ENCODE data around the gene NRDC. TPM values are rescaled to one million over a fixed set of nuclear protein-coding genes. Genes with fewer than 3 reads are reported as not detected.
"Not testable (repeated sequence)": the region's sequence is repeated elsewhere in the genome, so short reads cannot be mapped to it uniquely, and the experiment has no call there.

Gene NRDC
- polyA plus RNA-seq, 5 donors, result 131 to 178 (median 161) TPM

DNA sequence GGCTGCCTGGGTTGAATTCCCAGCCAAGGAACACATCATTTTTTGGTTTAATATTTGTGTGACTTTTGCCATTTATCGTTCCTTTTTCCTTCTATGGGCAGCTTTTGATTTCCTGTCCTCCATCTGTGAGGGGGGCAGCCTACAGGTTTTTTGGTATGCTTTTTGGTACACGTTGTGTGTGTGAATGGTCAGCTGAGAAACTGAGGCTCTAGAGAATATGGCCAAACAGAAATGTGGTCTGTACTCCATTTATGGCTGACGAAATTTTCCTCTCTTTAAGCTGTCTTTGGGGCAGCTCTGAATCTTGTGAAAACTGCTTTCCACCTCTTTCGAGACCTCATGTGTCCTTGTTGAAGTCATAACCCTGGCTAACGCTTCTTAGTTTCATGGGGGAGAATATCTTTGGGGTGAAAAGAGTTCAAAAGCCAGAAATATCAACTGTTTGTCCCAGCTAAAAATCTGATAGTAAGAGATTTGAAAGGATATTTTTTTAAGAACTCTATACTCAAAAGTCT is 26.6 kb downstream of the NRDC start:
- no peak for DNase-seq

DNA sequence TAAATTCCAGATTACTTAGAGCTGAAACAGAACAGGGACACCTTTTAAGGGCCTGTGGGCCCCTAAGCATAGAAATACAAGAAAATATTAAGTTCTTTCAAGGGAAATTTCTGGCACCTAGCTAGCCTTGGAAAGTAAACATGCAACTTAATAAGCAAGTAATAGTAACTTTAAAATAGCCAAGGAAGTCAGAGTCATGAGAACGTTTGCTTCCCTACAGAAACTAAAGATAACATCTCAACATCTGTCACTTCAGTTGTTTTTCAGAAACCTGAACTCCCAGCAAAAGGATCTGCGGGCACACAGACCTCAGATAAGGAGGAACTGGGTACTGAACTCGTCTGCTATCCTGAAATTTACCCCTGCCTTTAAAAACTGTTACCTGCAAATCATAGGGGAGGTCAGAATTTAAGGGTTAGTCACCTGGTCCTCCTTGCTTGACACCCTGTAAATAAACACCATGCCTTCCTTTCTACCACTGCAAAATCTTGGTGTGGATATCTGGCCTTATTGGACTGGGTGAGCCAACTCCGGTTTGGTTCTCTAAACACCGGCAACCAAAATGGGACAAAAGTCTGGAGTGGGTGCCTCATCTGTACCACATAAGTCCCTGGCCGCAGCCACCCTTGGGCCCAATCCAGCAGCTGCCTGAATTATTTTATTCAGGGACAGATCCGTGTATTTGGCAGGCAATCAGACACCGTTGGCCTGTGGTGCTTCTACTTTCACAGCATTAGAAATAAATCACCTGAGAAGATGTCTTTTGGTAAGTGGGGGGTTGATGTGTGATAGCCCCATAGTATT is 27.9 kb downstream of the NRDC start:
- no peak for DNase-seq

GRCh38 chr1:51847294-51847920 is 31.1 kb downstream of the NRDC start:
- no peak for DNase-seq

GRCh38 chr1:51843948-51844347 is 34.6 kb downstream of the NRDC start:
- DNase-seq, result no peak

DNA sequence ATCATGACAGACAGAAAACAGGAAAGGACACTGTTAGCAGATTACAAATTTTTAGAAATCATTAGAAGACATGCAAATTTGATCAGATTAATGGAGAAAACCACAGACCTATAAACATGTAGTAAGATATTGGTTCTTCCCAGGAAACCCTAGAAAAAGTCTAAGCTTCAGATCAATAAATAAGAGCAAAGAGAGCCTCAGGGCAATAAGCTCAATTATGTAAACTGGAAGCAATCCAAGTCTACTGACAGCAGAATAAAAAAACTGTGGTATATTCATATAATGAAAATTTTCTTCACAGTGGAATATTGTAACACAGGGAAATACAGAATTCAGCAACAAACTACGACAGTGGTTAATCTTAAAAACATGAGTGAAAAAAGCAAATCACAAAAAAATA is 36.3 kb downstream of the NRDC start:
- DNase-seq, result no peak

DNA sequence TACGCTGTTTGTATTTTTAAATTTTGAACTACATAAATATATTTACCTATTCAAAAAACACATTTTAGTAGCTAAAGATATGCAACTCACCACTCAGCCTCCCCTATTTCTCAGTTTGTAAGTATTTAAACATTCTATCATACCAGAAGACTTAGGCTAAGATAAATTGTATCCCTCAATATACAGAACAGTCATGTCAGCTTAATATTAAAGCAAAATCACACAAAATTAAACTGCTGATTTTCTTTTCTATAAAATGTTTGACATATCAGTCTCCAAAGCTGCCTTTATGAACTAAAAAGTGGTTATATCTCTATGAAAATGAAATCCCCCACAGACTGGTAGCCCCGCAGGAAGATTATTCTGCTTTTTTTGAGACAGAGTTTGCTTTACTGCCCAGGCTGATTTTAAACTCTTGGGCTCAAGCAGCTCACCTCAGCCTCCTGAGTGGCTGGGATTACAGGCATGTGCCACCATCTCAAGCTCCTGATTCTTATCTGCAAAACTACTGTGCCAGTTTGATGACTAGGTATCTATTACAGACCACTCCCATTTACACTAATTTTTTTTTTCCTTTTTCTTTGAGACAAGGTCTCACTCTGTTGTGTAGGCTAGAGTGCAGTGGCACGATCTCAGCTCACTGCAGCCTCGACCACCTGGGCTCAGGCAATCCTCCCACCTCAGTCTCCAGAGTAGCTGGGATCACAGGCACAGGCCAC is 37.6 kb downstream of the NRDC start:
- no peak for DNase-seq

GRCh38 chr1:51840182-51840581 is 38.3 kb downstream of the NRDC start:
- DNase-seq, result no peak

GRCh38 chr1:51839094-51839493 is 39.4 kb downstream of the NRDC start:
- no peak for DNase-seq

GRCh38 chr1:51837243-51837642 is 41.3 kb downstream of the NRDC start:
- no peak for DNase-seq

DNA sequence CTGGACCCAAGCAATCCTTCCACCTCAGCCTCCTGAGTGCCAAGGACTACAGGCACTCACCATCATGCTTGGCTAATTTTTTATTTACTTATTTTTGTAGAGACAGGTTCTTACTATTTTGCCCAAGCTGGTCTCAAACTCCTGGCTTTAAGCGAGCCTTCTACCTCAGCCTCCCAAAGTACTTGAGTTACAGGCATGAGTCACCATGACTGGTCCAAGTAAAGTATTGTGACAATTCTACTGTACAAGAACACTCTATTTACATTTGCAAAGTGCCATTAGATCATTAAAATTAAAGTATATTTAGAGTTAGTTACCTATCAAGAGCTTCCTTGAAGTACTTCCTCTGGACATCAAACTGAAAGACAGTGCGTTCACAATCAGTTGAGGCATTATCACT is 44.8 kb downstream of the NRDC start:
- no peak for DNase-seq

DNA sequence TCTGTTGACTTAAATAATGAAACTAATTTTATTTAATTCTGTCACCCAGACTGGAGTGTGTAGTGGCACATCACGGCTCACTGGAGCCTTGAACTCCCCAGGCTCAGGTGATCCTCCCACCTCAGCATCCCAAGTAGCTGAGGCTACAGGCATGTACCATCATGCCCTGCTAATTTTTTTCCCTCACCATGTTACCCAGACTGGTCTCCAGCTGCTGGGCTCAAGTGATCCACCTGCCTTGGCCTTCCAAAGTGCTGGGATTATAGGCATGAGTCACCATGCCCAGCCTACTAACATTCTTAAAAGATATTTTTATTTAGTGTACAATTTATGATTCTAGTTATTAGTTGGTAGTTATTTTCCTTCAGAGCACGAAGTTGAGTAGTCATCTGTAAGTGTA is 49.5 kb downstream of the NRDC start:
- DNase-seq, result no peak

DNA sequence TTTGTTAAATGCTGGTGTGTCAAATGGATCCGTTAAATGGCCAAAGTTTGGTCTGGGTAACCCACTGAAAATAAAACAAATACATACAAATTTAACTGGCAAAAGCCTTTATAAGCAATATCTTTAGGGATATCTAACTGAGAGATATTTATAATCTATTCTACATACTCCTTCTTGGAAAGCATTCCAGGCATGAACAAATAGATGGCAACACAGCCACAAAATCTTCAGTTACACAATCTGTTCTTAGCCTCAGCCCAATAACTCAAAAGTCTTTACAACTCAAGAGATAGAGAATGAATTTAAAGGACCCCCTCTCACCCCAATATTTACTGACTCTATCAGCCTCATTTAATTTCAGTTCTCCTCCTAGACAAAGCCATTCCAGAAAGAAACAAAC is 58.7 kb downstream of the NRDC start:
- no peak for DNase-seq

DNA sequence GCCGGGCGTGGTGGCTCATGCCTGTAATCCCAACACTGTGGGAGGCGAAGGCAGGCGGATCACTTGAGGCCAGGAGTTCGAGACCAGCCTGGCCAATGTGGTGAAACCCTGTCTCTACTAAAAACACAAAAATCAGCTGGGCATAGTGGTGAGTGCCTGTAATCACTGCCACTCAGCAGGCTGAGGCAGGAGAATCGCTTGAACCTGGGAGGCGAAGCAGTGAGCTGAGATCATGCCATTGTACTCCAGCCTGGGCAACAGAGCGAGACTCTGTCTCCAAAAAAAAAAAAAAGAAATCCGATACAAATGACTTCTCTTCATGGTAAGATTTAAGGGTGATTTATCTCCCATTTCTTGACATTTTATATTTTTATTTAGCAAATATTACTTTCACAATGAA is 59.5 kb downstream of the NRDC start:
- not testable (repeated sequence) for DNase-seq

GRCh38 chr1:51818487-51818886 is 60.0 kb downstream of the NRDC start:
- DNase-seq, result no peak

DNA sequence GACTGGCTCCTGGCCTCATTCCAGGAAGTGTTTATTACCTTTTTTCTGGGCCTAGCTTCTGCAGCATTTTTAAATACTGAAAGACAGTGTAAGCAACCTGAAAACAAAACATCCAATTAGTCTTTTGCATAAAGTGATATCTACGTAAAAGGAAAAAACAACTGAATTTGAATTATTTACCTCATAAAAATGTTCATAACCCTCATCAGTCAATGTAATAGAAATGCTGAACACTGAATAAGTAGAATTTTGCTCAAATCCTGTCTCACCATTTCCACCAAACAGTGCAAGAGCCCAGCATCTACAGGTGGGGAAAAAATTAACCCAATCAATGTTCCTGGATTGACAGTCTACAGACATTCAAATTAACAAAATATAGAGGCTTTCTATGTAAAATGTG is 64.0 kb downstream of the NRDC start:
- no peak for DNase-seq

- no peak for DNase-seq
Measured at GRCh38 chr1:51799372-51799771, 79.2 kb downstream of the NRDC start.

GRCh38 chr1:51794868-51795267 is 83.7 kb downstream of the NRDC start:
- no peak for DNase-seq

DNA sequence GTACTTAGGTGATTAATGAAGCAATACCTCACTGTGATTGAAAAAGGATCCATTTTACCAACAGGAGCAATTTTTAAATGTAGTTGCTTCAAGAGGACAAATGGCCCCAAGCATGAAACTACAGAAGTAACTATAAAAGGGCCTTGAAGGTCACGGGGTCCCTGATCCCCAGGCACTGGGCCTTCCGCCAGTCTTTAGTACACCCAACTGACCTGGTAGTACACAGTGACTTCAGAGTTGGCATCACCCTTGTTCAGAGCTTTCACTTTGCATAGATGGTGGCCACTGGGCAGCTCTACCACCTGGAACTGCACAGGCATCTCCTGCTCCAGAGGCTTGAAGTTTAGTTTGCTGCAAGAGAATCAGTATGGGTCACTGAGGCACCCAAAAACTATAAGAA is 84.3 kb downstream of the NRDC start:
- no peak for DNase-seq

GRCh38 chr1:51792864-51793263 is 85.7 kb downstream of the NRDC start:
- no peak for DNase-seq

- no peak for DNase-seq
Measured at GRCh38 chr1:51791888-51792287, 86.6 kb downstream of the NRDC start.

- no peak for DNase-seq
Measured at GRCh38 chr1:51790385-51790784, 88.1 kb downstream of the NRDC start.

DNA sequence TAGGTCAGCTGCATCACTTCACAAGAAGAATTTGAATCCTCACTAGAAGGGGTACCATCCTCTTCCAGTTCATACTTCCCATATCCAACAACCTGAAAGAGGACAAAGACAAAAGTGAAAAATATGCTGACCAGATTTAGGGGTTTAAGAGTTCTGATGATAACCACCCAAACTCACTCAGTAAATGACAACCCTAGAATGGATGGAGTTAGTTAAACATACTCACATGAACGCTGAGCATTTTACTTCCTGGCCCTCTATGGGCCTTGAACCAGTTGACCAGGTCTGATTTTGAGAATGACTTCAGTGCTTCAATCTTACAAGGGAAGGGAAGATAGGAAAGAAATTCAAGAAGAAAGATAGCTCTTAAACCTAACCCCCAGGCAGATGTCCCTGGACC is 89.2 kb downstream of the NRDC start:
- no peak for DNase-seq

DNA sequence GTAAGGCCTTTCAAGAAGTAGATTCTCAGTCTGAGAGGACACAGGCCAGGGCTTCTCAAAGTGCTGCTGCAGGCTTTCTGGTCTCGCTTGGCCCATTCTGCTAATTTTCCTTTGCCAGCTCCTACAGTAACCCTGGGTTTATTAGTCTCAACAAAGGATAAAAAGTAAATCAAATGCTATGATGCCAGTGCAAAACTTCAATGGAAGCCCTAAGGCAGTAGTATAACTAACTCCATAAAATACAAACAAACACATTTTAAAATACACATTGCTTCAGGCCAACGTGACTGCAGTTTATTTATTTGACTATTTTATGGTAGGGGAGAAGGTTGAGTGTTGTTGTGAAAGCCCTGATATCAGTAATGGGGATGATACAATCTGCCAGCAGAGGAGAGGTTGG is 89.6 kb downstream of the NRDC start:
- no peak for DNase-seq

Data from right lung (tissue), 5 donors.